Mesenchymal stem cell (in vitro differentiated cells and primary cell): ENCODE data around the gene FOXN1.
A peak's percentile ranks its signal among the peaks of the same experiment; 100 is the strongest.

Experiments used
- DNase-seq: peaks from one replicate; pipeline ENCODE4 v3.0.0-alpha.2; 2013
- H2AFZ ChIP-seq: one replicate; pipeline ENCODE4 v1.6.1; 2013; ENCODE audit warnings: low read depth, mild to moderate bottlenecking, control low read depth, inconsistent platforms, low read length, moderate library complexity
- H2AK5ac ChIP-seq: 2 replicates; pipeline ENCODE4 v1.6.1; 2013; ENCODE audit warnings: low read length, moderate library complexity, mild to moderate bottlenecking, inconsistent platforms; ENCODE audit not compliant: severe bottlenecking
- H2BK120ac ChIP-seq: one replicate; pipeline ENCODE4 v1.6.1; 2013; ENCODE audit warnings: low read depth, mild to moderate bottlenecking, inconsistent platforms, low read length, moderate library complexity
- H2BK12ac ChIP-seq, 2 experiments: one replicate each; pipeline ENCODE4 v1.6.1; 2013; ENCODE audit warnings: inconsistent platforms in 2 of 2, low read length in 2 of 2, mild to moderate bottlenecking in 2 of 2, moderate library complexity in 2 of 2, control low read depth in 1 of 2
- H2BK15ac ChIP-seq: one replicate; pipeline ENCODE4 v1.6.1; 2013; ENCODE audit warnings: mild to moderate bottlenecking, low read depth, inconsistent platforms; ENCODE audit not compliant: poor library complexity, severe bottlenecking
- H2BK5ac ChIP-seq: 2 replicates; pipeline ENCODE4 v1.6.1; 2013; ENCODE audit warnings: low read depth, mild to moderate bottlenecking, low read length, control low read depth, inconsistent platforms; ENCODE audit not compliant: poor library complexity, severe bottlenecking
- H3K14ac ChIP-seq, 2 experiments: one replicate each; pipeline ENCODE4 v1.6.1; 2013; ENCODE audit warnings: inconsistent platforms in 2 of 2, low read length in 2 of 2, control low read depth in 1 of 2, mild to moderate bottlenecking in 1 of 2, moderate library complexity in 1 of 2
- H3K18ac ChIP-seq, 2 experiments: one replicate each; pipeline ENCODE4 v1.6.1; 2013; ENCODE audit warnings: inconsistent platforms in 2 of 2, low read length in 2 of 2, control low read depth in 1 of 2, low read depth in 1 of 2, mild to moderate bottlenecking in 1 of 2
- H3K23ac ChIP-seq, 2 experiments: one replicate each; pipeline ENCODE4 v1.6.1; 2013; ENCODE audit warnings: inconsistent platforms in 2 of 2, low read length in 2 of 2, mild to moderate bottlenecking in 2 of 2, moderate library complexity in 2 of 2, control low read depth in 1 of 2
- H3K27ac ChIP-seq: 2 replicates; pipeline ENCODE4 v1.5.1; 2013; ENCODE audit warnings: mild to moderate bottlenecking, moderate library complexity, low read length, control low read depth, inconsistent platforms; ENCODE audit not compliant: poor library complexity, severe bottlenecking
- H3K27me3 ChIP-seq, 2 experiments: 2 replicates each; pipeline versions ENCODE4 v1.6.1 to v1.7.0; 2013; ENCODE audit warnings: low read length in 2 of 2, mild to moderate bottlenecking in 2 of 2, moderate library complexity in 2 of 2, control low read depth in 1 of 2, inconsistent platforms in 1 of 2; ENCODE audit not compliant: control insufficient read depth in 1 of 2, insufficient read depth in 1 of 2
- H3K36me3 ChIP-seq, 2 experiments: 2 replicates each; pipeline versions ENCODE4 v1.6.1 to v1.7.0; 2013; ENCODE audit warnings: low read length in 2 of 2, control low read depth in 1 of 2, inconsistent platforms in 1 of 2, low read depth in 1 of 2, mild to moderate bottlenecking in 1 of 2; ENCODE audit not compliant: insufficient read depth in 2 of 2, control insufficient read depth in 1 of 2
- H3K4ac ChIP-seq, 2 experiments: one replicate each; pipeline ENCODE4 v1.6.1; 2013; ENCODE audit warnings: inconsistent platforms in 2 of 2, low read length in 2 of 2, mild to moderate bottlenecking in 2 of 2, moderate library complexity in 2 of 2, control low read depth in 1 of 2, low read depth in 1 of 2
- H3K4me1 ChIP-seq: 2 replicates; pipeline ENCODE4 v1.6.1; 2013; ENCODE audit warnings: low read depth, low read length, control low read depth; ENCODE audit not compliant: control insufficient read depth, insufficient read depth
- H3K4me2 ChIP-seq: 2 replicates; pipeline ENCODE4 v1.6.1; 2013; ENCODE audit warnings: low read length, mild to moderate bottlenecking, inconsistent platforms; ENCODE audit not compliant: poor library complexity, severe bottlenecking
- H3K4me3 ChIP-seq, 2 experiments: 2 replicates each; pipeline versions ENCODE4 v1.5.1 to v1.7.0; 2013; ENCODE audit warnings: low read length in 2 of 2, mild to moderate bottlenecking in 2 of 2, control low read depth in 1 of 2, low read depth in 1 of 2; ENCODE audit not compliant: insufficient read depth in 1 of 2
- H3K79me1 ChIP-seq: replicated peaks from 2 replicates; pipeline ENCODE4 v1.6.1; 2013; ENCODE audit warnings: mild to moderate bottlenecking, control low read depth, low read length, inconsistent platforms; ENCODE audit not compliant: poor library complexity, severe bottlenecking
- H3K9ac ChIP-seq: 2 replicates; pipeline ENCODE4 v1.7.0; 2013; ENCODE audit warnings: mild to moderate bottlenecking, low read length, moderate library complexity
- H3K9me3 ChIP-seq: 2 replicates; pipeline ENCODE4 v1.7.0; 2013; ENCODE audit warnings: mild to moderate bottlenecking, low read length; ENCODE audit not compliant: control insufficient read depth
- H4K8ac ChIP-seq: one replicate; pipeline ENCODE4 v1.6.1; 2013; ENCODE audit warnings: inconsistent platforms, mild to moderate bottlenecking, low read length, moderate library complexity
- H4K91ac ChIP-seq: one replicate; pipeline ENCODE4 v1.6.1; 2013; ENCODE audit warnings: mild to moderate bottlenecking, low read length, inconsistent platforms
- WGBS: methylation state at CpG from one replicate; pipeline ENCODE4 v1.1.7; 2013; ENCODE audit warnings: mixed read lengths; 5-methylcytosine and 5-hydroxymethylcytosine counted together

The FOXN1 gene

DNA sequence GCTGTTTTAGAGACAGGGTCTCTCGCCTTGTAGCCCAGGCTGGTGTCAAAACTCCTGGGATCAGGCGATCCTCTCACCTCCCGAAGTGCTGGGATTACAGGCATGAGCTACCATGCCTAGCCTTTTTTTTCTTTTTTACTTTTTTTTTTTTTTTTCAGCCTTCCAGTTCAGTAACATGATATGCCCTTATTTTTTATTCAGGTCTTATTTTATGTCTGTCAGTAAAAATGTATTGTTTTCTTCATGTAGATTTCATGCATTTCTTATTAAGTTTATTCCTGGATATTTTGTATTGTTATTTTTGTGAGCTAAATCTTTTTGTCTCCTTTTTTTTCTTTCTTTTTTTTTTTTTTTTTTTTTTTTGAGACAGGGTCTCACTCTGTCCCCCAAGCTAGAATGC is 2.7 kb upstream of the FOXN1 start:
- no peak overlapping the region for H3K23ac ChIP-seq
- DNase-seq: no peak
- H3K14ac ChIP-seq: no peak overlapping the region
- H2BK12ac ChIP-seq: no peak overlapping the region
- no peaks in the 10 kb centered on the region for H3K9me3 ChIP-seq
- H3K9ac ChIP-seq: no peak overlapping the region
- no peaks in the 10 kb centered on the region for H3K36me3 ChIP-seq
- no peaks in the 10 kb centered on the region for H3K79me1 ChIP-seq
- H4K8ac ChIP-seq: no peak overlapping the region
- H2AK5ac ChIP-seq: no peak overlapping the region
- H3K4me1 ChIP-seq: peaks cover 3% of the 10 kb centered on the region
- H2BK5ac ChIP-seq: no peak overlapping the region
- WGBS: 56% methylated on average over 3 of the region's 3 CpGs
- H2AFZ ChIP-seq: no peak overlapping the region
- H3K4me3 ChIP-seq: no peak overlapping the region
- peaks cover 70% of the 10 kb centered on the region in 2 experiments for H3K27me3 ChIP-seq
- no peak overlapping the region for H3K18ac ChIP-seq
- H4K91ac ChIP-seq: no peak overlapping the region
- no peak overlapping the region for H2BK15ac ChIP-seq
- H2BK120ac ChIP-seq: no peak overlapping the region
- H3K4ac ChIP-seq: no peak overlapping the region
- no peak overlapping the region for H3K4me2 ChIP-seq
- H3K27ac ChIP-seq: no peak overlapping the region

DNA sequence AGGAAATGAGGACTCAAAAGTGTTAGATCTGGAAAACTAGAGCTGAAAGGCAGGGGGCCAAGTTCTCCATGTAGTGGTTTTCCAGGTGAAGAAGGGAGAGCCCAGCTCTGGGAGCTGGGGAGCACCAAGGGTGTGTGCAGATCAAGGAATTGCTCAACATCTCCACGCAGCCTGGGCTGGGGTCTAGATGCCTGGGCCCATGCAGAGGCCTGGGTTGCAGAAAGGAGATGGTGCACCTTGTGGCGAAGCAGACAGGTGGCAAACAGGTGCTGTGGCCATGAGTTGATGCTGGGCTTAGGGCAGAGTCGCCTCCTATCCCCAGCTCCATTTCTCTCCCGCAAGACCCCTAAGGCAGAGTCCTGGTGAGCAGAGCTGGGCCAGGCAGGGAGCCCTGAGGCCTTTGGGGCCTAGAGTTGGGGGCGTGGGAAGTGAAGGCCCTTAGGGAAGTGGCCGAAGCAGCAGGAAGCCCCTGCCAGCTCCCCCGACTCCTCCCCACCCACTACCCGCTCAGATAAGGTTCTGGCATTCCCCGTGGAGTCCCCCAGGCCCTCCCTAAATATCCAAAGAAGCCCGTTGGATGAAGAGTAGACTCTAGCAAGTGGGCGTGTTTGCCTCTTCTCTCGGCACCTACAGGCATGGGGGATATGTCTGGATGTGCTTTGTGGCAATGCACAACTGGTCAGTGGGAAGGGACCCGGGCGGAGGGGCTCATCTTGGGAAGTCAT is 777 bp downstream of the FOXN1 start:
- Histone ChIP-seq H3K4me1 (peaks cover 4% of the 10 kb centered on the region), H2BK120ac (no peak overlapping the region), H3K9me3 (no peaks in the 10 kb centered on the region), H3K36me3 (no peaks in the 10 kb centered on the region), H4K8ac (no peak overlapping the region), H2BK5ac (no peak overlapping the region), H3K4me2 (no peak overlapping the region), H3K14ac (no peak overlapping the region), H3K79me1 (no peaks in the 10 kb centered on the region), H2BK15ac (no peak overlapping the region), H4K91ac (no peak overlapping the region), H3K9ac (no peak overlapping the region), H3K4me3 (no peak overlapping the region), H3K27me3 (peaks cover 72 to 76% of the 10 kb centered on the region in 2 experiments), H3K18ac (no peak overlapping the region), H2AK5ac (no peak overlapping the region), H3K4ac (no peak overlapping the region), H3K23ac (peak overlapping the region in 1 of 2 experiments; percentile 84), H3K27ac (no peak overlapping the region), H2BK12ac (no peak overlapping the region), H2AFZ (no peak overlapping the region)
- no peak for DNase-seq
- WGBS: 81% methylated on average over 9 of the region's 14 CpGs

- Histone ChIP-seq H3K4me3 (no peak overlapping the region), H2AK5ac (no peak overlapping the region), H3K14ac (no peak overlapping the region), H3K79me1 (no peaks in the 10 kb centered on the region), H3K23ac (no peak overlapping the region), H3K4me1 (peaks cover 4% of the 10 kb centered on the region), H4K8ac (no peak overlapping the region), H3K27ac (no peak overlapping the region), H3K9me3 (no peaks in the 10 kb centered on the region), H2AFZ (no peak overlapping the region), H3K27me3 (peaks cover 78 to 84% of the 10 kb centered on the region in 2 experiments), H2BK12ac (no peak overlapping the region), H2BK120ac (no peak overlapping the region), H3K36me3 (no peaks in the 10 kb centered on the region), H4K91ac (no peak overlapping the region), H3K4me2 (no peak overlapping the region), H2BK5ac (no peak overlapping the region), H3K4ac (no peak overlapping the region), H2BK15ac (no peak overlapping the region), H3K9ac (no peak overlapping the region), H3K18ac (no peak overlapping the region)
- no peak for DNase-seq
- WGBS: 49% methylated on average over 24 of the region's 24 CpGs
These were observed 1.5 kb downstream of the FOXN1 start for GRCh38 chr17:28507567-28508203.

- Histone ChIP-seq H4K8ac (no peak overlapping the region), H3K27ac (no peak overlapping the region), H3K23ac (no peak overlapping the region), H2BK15ac (no peak overlapping the region), H2AFZ (no peak overlapping the region), H3K18ac (no peak overlapping the region), H3K4me3 (no peak overlapping the region), H3K27me3 (peaks cover 81 to 90% of the 10 kb centered on the region in 2 experiments), H4K91ac (no peak overlapping the region), H3K4me1 (peaks cover 4% of the 10 kb centered on the region), H2AK5ac (no peak overlapping the region), H3K9me3 (no peaks in the 10 kb centered on the region), H3K4ac (no peak overlapping the region), H3K4me2 (no peak overlapping the region), H3K36me3 (no peaks in the 10 kb centered on the region), H2BK120ac (no peak overlapping the region), H3K9ac (no peak overlapping the region), H3K79me1 (no peaks in the 10 kb centered on the region), H3K14ac (no peak overlapping the region), H2BK12ac (no peak overlapping the region), H2BK5ac (no peak overlapping the region)
- no peak for DNase-seq
- 76% methylated on average over 11 of the region's 11 CpGs for WGBS
These were observed 2.1 kb downstream of the FOXN1 start for GRCh38 chr17:28508211-28508724.
